GOT3 (cell line): ENCODE results near the gene ARHGAP20.

Experiments
- DNase-seq: peaks from one replicate; lab custom pipeline; 2025; ENCODE audit warnings: mixed read lengths; lab: John Stamatoyannopoulos, UW

The ARHGAP20 gene

GRCh38 chr11:110711776-110712658, at the start of gene ARHGAP20:
Gene ARHGAP20, minus strand, starts transcription at chr11:110712437. Its CDS starts 206 bp downstream, at chr11:110712231.
- peak; percentile 12 for DNase-seq

- DNase-seq, result no peak
Measured at GRCh38 chr11:110761991-110762390, 49.8 kb upstream of the ARHGAP20 start.

GRCh38 chr11:110761131-110761530, 48.9 kb upstream of the ARHGAP20 start:
- DNase-seq, result no peak

- DNase-seq, result no peak
Measured at GRCh38 chr11:110759972-110760381, 47.7 kb upstream of the ARHGAP20 start.

GRCh38 chr11:110757962-110758755, 45.9 kb upstream of the ARHGAP20 start:
- no peak for DNase-seq

- no peak for DNase-seq
Measured at GRCh38 chr11:110757066-110757465, 44.8 kb upstream of the ARHGAP20 start.

- DNase-seq, result no peak
Measured at GRCh38 chr11:110755941-110756340, 43.7 kb upstream of the ARHGAP20 start.

GRCh38 chr11:110752890-110753289, 40.7 kb upstream of the ARHGAP20 start:
- no peak for DNase-seq

GRCh38 chr11:110750100-110750499, 37.9 kb upstream of the ARHGAP20 start:
- DNase-seq, result no peak

GRCh38 chr11:110747531-110747930, 35.3 kb upstream of the ARHGAP20 start:
- DNase-seq, result no peak

- DNase-seq, result no peak
Measured at GRCh38 chr11:110738641-110739040, 26.4 kb upstream of the ARHGAP20 start.

GRCh38 chr11:110737593-110737992, 25.4 kb upstream of the ARHGAP20 start:
- DNase-seq, result no peak

GRCh38 chr11:110736171-110736553, 23.9 kb upstream of the ARHGAP20 start:
- DNase-seq, result no peak

GRCh38 chr11:110735455-110736170, 23.4 kb upstream of the ARHGAP20 start:
- no peak for DNase-seq

GRCh38 chr11:110734790-110735189, 22.6 kb upstream of the ARHGAP20 start:
- no peak for DNase-seq

- DNase-seq, result no peak
Measured at GRCh38 chr11:110730773-110731172, 18.5 kb upstream of the ARHGAP20 start.

- no peak for DNase-seq
Measured at GRCh38 chr11:110728883-110729282, 16.6 kb upstream of the ARHGAP20 start.

- DNase-seq, result no peak
Measured at GRCh38 chr11:110728476-110728875, 16.2 kb upstream of the ARHGAP20 start.

- DNase-seq, result no peak
Measured at GRCh38 chr11:110724358-110724757, 12.1 kb upstream of the ARHGAP20 start.

- DNase-seq, result no peak
Measured at GRCh38 chr11:110720431-110721275, 8.4 kb upstream of the ARHGAP20 start.

GRCh38 chr11:110716361-110716760, 4.1 kb upstream of the ARHGAP20 start:
- no peak for DNase-seq
